SK-N-SH (cell line): ENCODE data around the gene OCIAD2.

Source experiments
- CTCF ChIP-seq: fragments of 200-600 bp; sonication (generic); IDR thresholded peaks from 2 replicates; pipeline ENCODE4 v1.6.1; 2017; ENCODE audit warnings: antibody characterized with exemption, mild to moderate bottlenecking, moderate library complexity
- ELF1 ChIP-seq: IDR thresholded peaks from 2 replicates; pipeline ENCODE4 v1.4.0; 2012
- EP300 ChIP-seq, 2 experiments: IDR thresholded peaks; 2 replicates each; pipeline versions ENCODE4 v1.4.0 to v1.6.1; 2012; ENCODE audit warnings: borderline replicate concordance in 1 of 2, low read depth in 1 of 2, low read length in 1 of 2
- EZH2phosphoT487 ChIP-seq: fragments of 200-600 bp; sonication (generic); IDR thresholded peaks from 2 replicates; pipeline ENCODE4 v1.6.1; 2017; ENCODE audit warnings: low read depth, mixed run types, mild to moderate bottlenecking, antibody characterized with exemption, moderate library complexity, borderline replicate concordance
- GABPA ChIP-seq: IDR thresholded peaks from 2 replicates; pipeline ENCODE4 v1.4.0; 2012; ENCODE audit warnings: low read depth, mild to moderate bottlenecking
- GATA2 ChIP-seq: sonication (generic); formaldehyde crosslinking; IDR thresholded peaks from 2 replicates; pipeline ENCODE4 v1.5.0; 2020; ENCODE audit warnings: mild to moderate bottlenecking, missing genetic modification reagents
- JUND ChIP-seq: IDR thresholded peaks from 2 replicates; pipeline ENCODE4 v1.4.0; 2012
- MAX ChIP-seq: IDR thresholded peaks from 2 replicates; pipeline ENCODE4 v1.4.0; 2012; ENCODE audit warnings: low read depth
- MEF2A ChIP-seq: IDR thresholded peaks from 2 replicates; pipeline ENCODE4 v1.4.0; 2012; ENCODE audit warnings: low read depth, borderline replicate concordance
- RFX5 ChIP-seq: IDR thresholded peaks from 2 replicates; pipeline ENCODE4 v1.6.1; 2012; ENCODE audit warnings: mild to moderate bottlenecking, improper control_type of control experiment, low read length
- SIN3A ChIP-seq: IDR thresholded peaks from 2 replicates; pipeline ENCODE4 v1.6.1; 2012; ENCODE audit warnings: low read depth, mild to moderate bottlenecking, low read length, moderate library complexity, borderline replicate concordance
- TAF1 ChIP-seq: IDR thresholded peaks from 2 replicates; pipeline ENCODE4 v1.6.1; 2012; ENCODE audit warnings: low read depth, mild to moderate bottlenecking, low read length, moderate library complexity, borderline replicate concordance
- TCF12 ChIP-seq: IDR thresholded peaks from 2 replicates; pipeline ENCODE4 v1.4.0; 2012
- USF2 ChIP-seq: fragments of 150-350 bp; IDR thresholded peaks from 2 replicates; pipeline ENCODE4 v1.6.1; 2017; ENCODE audit warnings: antibody characterized with exemption, low read length, low read depth, borderline replicate concordance

- TF ChIP-seq CTCF (no peak), MAX (no peak), ELF1 (no peak), MEF2A (no peak), SIN3A (no peak), USF2 (no peak), TAF1 (no peak), TCF12 (no peak), EP300 (IDR thresholded peaks at IDR 0.05; ENCODE audit: borderline replicate concordance in 1 of 2, low read depth in 1 of 2, low read length in 1 of 2) (no peak), JUND (no peak), EZH2phosphoT487 (no peak), GATA2 (CRISPR knock-in tag) (no peak), RFX5 (no peak), GABPA (no peak)
These were observed 37.7 kb upstream of the OCIAD2 start for GRCh38 chr4:48944252-48944651.
